H9 (cell line): ENCODE measurements around the gene LGR5. TPM values are rescaled to one million over a fixed set of nuclear protein-coding genes. Genes with fewer than 3 reads are reported as not detected.

Experiments
- DNase-seq: peaks from one replicate; pipeline ENCODE4 v3.0.0-alpha.2; 2017
- H2AFZ ChIP-seq: one replicate; pipeline ENCODE4 v1.6.1; 2013; ENCODE audit warnings: mild to moderate bottlenecking, low read length, control low read depth, moderate library complexity
- H2AK5ac ChIP-seq: 2 replicates; pipeline ENCODE4 v1.6.1; 2013; ENCODE audit warnings: low read length, control low read depth, mixed read lengths; ENCODE audit not compliant: insufficient read length
- H2BK120ac ChIP-seq: one replicate; pipeline ENCODE4 v1.6.1; 2013; ENCODE audit warnings: low read depth, mild to moderate bottlenecking, low read length, control low read depth, inconsistent platforms; ENCODE audit not compliant: poor library complexity, severe bottlenecking
- H2BK12ac ChIP-seq: 2 replicates; pipeline ENCODE4 v1.6.1; 2013; ENCODE audit warnings: low read length, control low read depth, mixed read lengths, low read depth; ENCODE audit not compliant: insufficient read length
- H2BK15ac ChIP-seq: 2 replicates; pipeline ENCODE4 v1.6.1; 2013; ENCODE audit warnings: low read depth, low read length, control low read depth
- H2BK20ac ChIP-seq: one replicate; pipeline ENCODE4 v1.6.1; 2013; ENCODE audit warnings: low read depth, mild to moderate bottlenecking, low read length, control low read depth, inconsistent platforms; ENCODE audit not compliant: poor library complexity, severe bottlenecking
- H2BK5ac ChIP-seq: 2 replicates; pipeline ENCODE4 v1.6.1; 2013; ENCODE audit warnings: low read length, control low read depth, mixed read lengths; ENCODE audit not compliant: insufficient read length
- H3K14ac ChIP-seq: 2 replicates; pipeline ENCODE4 v1.6.1; 2013; ENCODE audit warnings: low read length, control low read depth; ENCODE audit not compliant: insufficient read depth
- H3K18ac ChIP-seq: 2 replicates; pipeline ENCODE4 v1.6.1; 2013; ENCODE audit warnings: low read depth, mild to moderate bottlenecking, mixed read lengths, low read length, control low read depth; ENCODE audit not compliant: insufficient read length
- H3K23ac ChIP-seq: 2 replicates; pipeline ENCODE4 v1.6.1; 2013; ENCODE audit warnings: low read length, control low read depth, mixed read lengths, low read depth; ENCODE audit not compliant: insufficient read length
- H3K23me2 ChIP-seq: 2 replicates; pipeline ENCODE4 v1.6.1; 2013; ENCODE audit warnings: low read depth, mild to moderate bottlenecking, mixed read lengths, low read length, control low read depth; ENCODE audit not compliant: insufficient read length, poor library complexity, severe bottlenecking
- H3K27ac ChIP-seq: 2 replicates; pipeline ENCODE4 v1.5.1; 2013; ENCODE audit warnings: low read length, control low read depth, mixed read lengths, low read depth; ENCODE audit not compliant: insufficient read length
- H3K27me3 ChIP-seq: 2 replicates; pipeline ENCODE4 v1.6.1; 2013; ENCODE audit warnings: low read length, control low read depth, inconsistent platforms; ENCODE audit not compliant: insufficient read depth
- H3K4ac ChIP-seq: 2 replicates; pipeline ENCODE4 v1.6.1; 2013; ENCODE audit warnings: low read depth, mild to moderate bottlenecking, control low read depth, inconsistent platforms, low read length, moderate library complexity
- H3K4me1 ChIP-seq: 2 replicates; pipeline ENCODE4 v1.6.1; 2013; ENCODE audit warnings: low read length, control low read depth, inconsistent platforms; ENCODE audit not compliant: insufficient read depth
- H3K4me2 ChIP-seq: 2 replicates; pipeline ENCODE4 v1.6.1; 2013; ENCODE audit warnings: low read length, control low read depth, mixed read lengths; ENCODE audit not compliant: insufficient read length, insufficient read depth
- H3K56ac ChIP-seq: 2 replicates; pipeline ENCODE4 v1.6.1; 2013; ENCODE audit warnings: low read depth, mild to moderate bottlenecking, mixed read lengths, low read length, control low read depth; ENCODE audit not compliant: insufficient read length
- H3K79me1 ChIP-seq: 2 replicates; pipeline ENCODE4 v1.6.1; 2013; ENCODE audit warnings: low read depth, mild to moderate bottlenecking, moderate library complexity, low read length, control low read depth, inconsistent platforms; ENCODE audit not compliant: insufficient read depth, poor library complexity, severe bottlenecking
- H3K79me2 ChIP-seq: 2 replicates; pipeline ENCODE4 v1.6.1; 2013; ENCODE audit warnings: low read length, control low read depth, inconsistent platforms; ENCODE audit not compliant: insufficient read depth
- H3K9ac ChIP-seq: 2 replicates; pipeline ENCODE4 v1.6.1; 2013; ENCODE audit warnings: low read length, control low read depth, mixed read lengths; ENCODE audit not compliant: insufficient read length; ENCODE audit errors: extremely low read depth
- H3K9me3 ChIP-seq: one replicate; pipeline ENCODE4 v1.6.1; 2013; ENCODE audit warnings: low read depth, low read length, inconsistent platforms; ENCODE audit not compliant: control insufficient read depth
- H3T11ph ChIP-seq: one replicate; pipeline ENCODE4 v1.6.1; 2013; ENCODE audit warnings: mild to moderate bottlenecking, low read length, control low read depth, inconsistent platforms
- H4K20me1 ChIP-seq: one replicate; pipeline ENCODE4 v1.6.1; 2013; ENCODE audit not compliant: control insufficient read depth, insufficient read length, insufficient read depth
- H4K5ac ChIP-seq: 2 replicates; pipeline ENCODE4 v1.6.1; 2013; ENCODE audit warnings: low read depth, mild to moderate bottlenecking, mixed read lengths, low read length, control low read depth; ENCODE audit not compliant: insufficient read length
- H4K8ac ChIP-seq: replicated peaks from 2 replicates; pipeline ENCODE4 v1.6.1; 2013; ENCODE audit warnings: low read length, control low read depth, mixed read lengths, low read depth; ENCODE audit not compliant: insufficient read length
- H4K91ac ChIP-seq: 2 replicates; pipeline ENCODE4 v1.6.1; 2013; ENCODE audit warnings: low read depth, mild to moderate bottlenecking, moderate library complexity, mixed read lengths, low read length, control low read depth; ENCODE audit not compliant: insufficient read length
- H3K27ac Mint-ChIP-seq, 3 experiments: 2 replicates in 2 of 3; 3 replicates in 1 of 3; pipeline ENCODE4 v1.8.0; 2020 to 2021; ENCODE audit warnings: mixed read lengths in 3 of 3, mild to moderate bottlenecking in 1 of 3, moderate library complexity in 1 of 3
- H3K27me3 Mint-ChIP-seq: 2 replicates; pipeline ENCODE4 v1.8.0; 2021; ENCODE audit warnings: low read depth, mild to moderate bottlenecking, moderate library complexity, mixed read lengths
- H3K36me3 Mint-ChIP-seq, 3 experiments: 2 replicates in 2 of 3; 3 replicates in 1 of 3; pipeline ENCODE4 v1.8.0; 2020 to 2021; ENCODE audit warnings: low read depth in 3 of 3, mixed read lengths in 3 of 3; ENCODE audit not compliant: insufficient read depth in 1 of 3
- H3K4me1 Mint-ChIP-seq, 2 experiments: 2 replicates each; pipeline ENCODE4 v1.8.0; 2020; ENCODE audit warnings: mixed read lengths in 2 of 2
- H3K4me3 Mint-ChIP-seq, 2 experiments: 2 replicates in 1 of 2; 3 replicates in 1 of 2; pipeline ENCODE4 v1.8.0; 2020 to 2021; ENCODE audit warnings: mild to moderate bottlenecking in 2 of 2, mixed read lengths in 2 of 2, moderate library complexity in 1 of 2
- H3K9me3 Mint-ChIP-seq, 2 experiments: 2 replicates in 1 of 2; 3 replicates in 1 of 2; pipeline ENCODE4 v1.8.0; 2020; ENCODE audit warnings: mild to moderate bottlenecking in 2 of 2, mixed read lengths in 2 of 2, moderate library complexity in 1 of 2
- CTCF ChIP-seq: fragments of 200-600 bp; sonication (generic); conservative IDR thresholded peaks from 3 replicates; pipeline ENCODE4 v1.8.0; 2021; ENCODE audit warnings: antibody characterized with exemption, mild to moderate bottlenecking
- WGBS: extraction: QIAGEN DNeasy Blood & Tissue Kit; methylation state at CpG from one replicate; pipeline ENCODE4 v1.1.7; 2013; ENCODE audit warnings: missing lambda C conversion rate, low lambda C conversion rate, mixed read lengths; ENCODE audit not compliant: insufficient read length; ENCODE audit errors: extremely low coverage; 5-methylcytosine and 5-hydroxymethylcytosine counted together
- total RNA-seq: library from RNA; stranded (reverse); gene quantifications from 2 replicates; pipeline ENCODE4 v1.2.1, GENCODE V29; 2021

LGR5 gene
- total RNA-seq, 1 experiment from 2014 or later = 0.09 TPM

GRCh38 chr12:71552728-71553501 is 113.3 kb downstream of the LGR5 start:
- Mint-ChIP-seq H3K36me3 (no peaks in the 10 kb centered on the region), H3K9me3 (0 out of 5 replicates have a peak, but pooled peaks cover 0 to 3% of the 10 kb centered on the region in 2 experiments), H3K4me3 (no peak overlapping the region), H3K27me3 (no peaks in the 10 kb centered on the region), H3K27ac (no peak overlapping the region), H3K4me1 (peaks cover 8 to 16% of the 10 kb centered on the region in 2 experiments)
- H4K20me1 ChIP-seq = no peaks in the 10 kb centered on the region
- H3K4me1 ChIP-seq = no peaks in the 10 kb centered on the region
- H3K27me3 ChIP-seq = no peaks in the 10 kb centered on the region
- no peak for TF ChIP-seq CTCF
- no peak overlapping the region for H2BK15ac ChIP-seq
- H2BK5ac ChIP-seq = no peak overlapping the region
- no peak overlapping the region for H3K27ac ChIP-seq
- H3K23ac ChIP-seq = no peak overlapping the region
- H4K91ac ChIP-seq = no peak overlapping the region
- H2BK12ac ChIP-seq = no peak overlapping the region
- H2BK20ac ChIP-seq = no peak overlapping the region
- no peak overlapping the region for H3K4ac ChIP-seq
- no peaks in the 10 kb centered on the region for H3K79me2 ChIP-seq
- no peak overlapping the region for H3K14ac ChIP-seq
- H3K23me2 ChIP-seq = no peaks in the 10 kb centered on the region
- no peaks in the 10 kb centered on the region for H3K9me3 ChIP-seq
- no peak overlapping the region for H3K9ac ChIP-seq
- no peak overlapping the region for H4K5ac ChIP-seq
- no peak overlapping the region for H4K8ac ChIP-seq
- no peaks in the 10 kb centered on the region for H3K79me1 ChIP-seq
- H3K18ac ChIP-seq = no peak overlapping the region
- H3T11ph ChIP-seq = no peak overlapping the region
- no CpG with 5 or more reads among the region's 5 CpGs for WGBS
- no peak overlapping the region for H3K56ac ChIP-seq
- no peak for DNase-seq
- H2AFZ ChIP-seq = no peak overlapping the region
- H2AK5ac ChIP-seq = no peak overlapping the region
- no peak overlapping the region for H2BK120ac ChIP-seq
- H3K4me2 ChIP-seq = no peak overlapping the region
